HEK293 (cell line): ENCODE measurements around the gene ADK.

ENCODE experiments used
- CTCF ChIA-PET: fragments of 350-600 bp; formaldehyde crosslinking; extraction: SDS; loops from one replicate; lab custom pipeline; 2021; ENCODE audit warnings: antibody characterized with exemption; lab: Yijun Ruan, JAX
- POLR2A ChIA-PET: fragments of 300-600 bp; formaldehyde crosslinking; extraction: SDS; loops from one replicate; lab custom pipeline; 2020; ENCODE audit warnings: antibody characterized with exemption, inconsistent platforms; lab: Yijun Ruan, JAX
- H3K27ac ChIP-seq: fragments of 200-500 bp; sonication (Bioruptor generic); 2 replicates; pipeline ENCODE4 v1.5.1; 2014; ENCODE audit warnings: low read depth, low read length, control low read depth, inconsistent platforms; ENCODE audit errors: extremely low read depth
- H3K36me3 ChIP-seq, 2 experiments: fragments of 200-500 bp in 1 of 2; sonication (Bioruptor generic) in 1 of 2; 1 replicate in 1 of 2; 2 replicates in 1 of 2; pipeline ENCODE4 v1.5.1; 2014 to 2017; ENCODE audit warnings: inconsistent platforms in 2 of 2, low read length in 2 of 2; ENCODE audit not compliant: control insufficient read depth in 2 of 2, insufficient read depth in 1 of 2
- H3K4me1 ChIP-seq: fragments of 200-500 bp; sonication (Bioruptor generic); 2 replicates; pipeline ENCODE4 v1.5.1; 2014; ENCODE audit warnings: mild to moderate bottlenecking, low read length, inconsistent platforms; ENCODE audit not compliant: control insufficient read depth, insufficient read depth
- H3K4me3 ChIP-seq: 2 replicates; pipeline ENCODE4 v1.5.1; 2011; ENCODE audit warnings: low read depth, mild to moderate bottlenecking, control low read depth, low read length, moderate library complexity
- H3K9me3 ChIP-seq: fragments of 200-500 bp; sonication (Bioruptor generic); 2 replicates; pipeline ENCODE4 v1.5.1; 2014; ENCODE audit warnings: low read depth, low read length, inconsistent platforms; ENCODE audit not compliant: control insufficient read depth, insufficient read depth
- AEBP2 ChIP-seq: fragments of 450-650 bp; formaldehyde crosslinking; IDR thresholded peaks from 2 replicates; pipeline ENCODE4 v1.5.1; 2016; ENCODE audit warnings: missing biosample characterization, missing genetic modification characterization, borderline replicate concordance
- GLIS1 ChIP-seq: fragments of 450-650 bp; formaldehyde crosslinking; IDR thresholded peaks from 2 replicates; pipeline ENCODE4 v1.5.1; 2016; ENCODE audit warnings: missing biosample characterization, missing genetic modification characterization
- PRDM10 ChIP-seq: fragments of 450-650 bp; formaldehyde crosslinking; IDR thresholded peaks from 2 replicates; pipeline ENCODE4 v1.5.1; 2016; ENCODE audit warnings: missing biosample characterization, missing genetic modification characterization
- ZBTB26 ChIP-seq: fragments of 450-650 bp; formaldehyde crosslinking; optimal IDR thresholded peaks from 2 replicates; pipeline ENCODE3; 2016; ENCODE audit warnings: missing biosample characterization, mild to moderate bottlenecking, missing genetic modification characterization
- ZBTB8A ChIP-seq: fragments of 450-650 bp; formaldehyde crosslinking; IDR thresholded peaks from 2 replicates; pipeline ENCODE4 v1.5.1; 2016; ENCODE audit warnings: missing biosample characterization, missing genetic modification characterization
- ZFP3 ChIP-seq: fragments of 450-650 bp; formaldehyde crosslinking; IDR thresholded peaks from 2 replicates; pipeline ENCODE4 v1.5.1; 2016; ENCODE audit warnings: low read depth, missing biosample characterization, missing genetic modification characterization
- ZFP37 ChIP-seq: fragments of 450-650 bp; formaldehyde crosslinking; IDR thresholded peaks from 2 replicates; pipeline ENCODE4 v1.5.1; 2016; ENCODE audit warnings: missing biosample characterization, missing genetic modification characterization
- ZNF114 ChIP-seq: fragments of 450-650 bp; formaldehyde crosslinking; IDR thresholded peaks from 2 replicates; pipeline ENCODE4 v1.5.0; 2017; ENCODE audit warnings: missing biosample characterization, missing genetic modification characterization
- ZNF121 ChIP-seq: fragments of 450-650 bp; formaldehyde crosslinking; IDR thresholded peaks from 2 replicates; pipeline ENCODE4 v1.5.1; 2016; ENCODE audit warnings: missing biosample characterization, missing genetic modification characterization
- ZNF140 ChIP-seq: fragments of 450-650 bp; formaldehyde crosslinking; IDR thresholded peaks from 2 replicates; pipeline ENCODE4 v1.5.1; 2016; ENCODE audit warnings: missing biosample characterization, missing genetic modification characterization
- ZNF174 ChIP-seq: fragments of 450-650 bp; formaldehyde crosslinking; IDR thresholded peaks from 2 replicates; pipeline ENCODE4 v1.5.0; 2017; ENCODE audit warnings: missing biosample characterization, mild to moderate bottlenecking, missing genetic modification characterization
- ZNF184 ChIP-seq: fragments of 450-650 bp; IDR thresholded peaks from 2 replicates; pipeline ENCODE4 v1.5.1; 2018; ENCODE audit warnings: missing biosample characterization, mild to moderate bottlenecking, missing genetic modification characterization
- ZNF26 ChIP-seq: fragments of 450-650 bp; formaldehyde crosslinking; IDR thresholded peaks from 2 replicates; pipeline ENCODE4 v1.5.1; 2016; ENCODE audit warnings: missing biosample characterization, missing genetic modification characterization
- ZNF274 ChIP-seq, 2 experiments: fragments of 200-500 bp in 1 of 2; fragments of 450-650 bp in 1 of 2; sonication (Bioruptor generic) in 1 of 2; formaldehyde crosslinking in 1 of 2; IDR thresholded peaks; 2 replicates each; pipeline versions ENCODE4 v1.5.1 to v1.6.1; 2014 to 2016; ENCODE audit warnings: borderline replicate concordance in 1 of 2, inconsistent platforms in 1 of 2, low read length in 1 of 2, missing biosample characterization in 1 of 2, missing genetic modification characterization in 1 of 2
- ZNF350 ChIP-seq: fragments of 450-650 bp; formaldehyde crosslinking; IDR thresholded peaks from 2 replicates; pipeline ENCODE4 v1.5.0; 2017; ENCODE audit warnings: missing biosample characterization, mild to moderate bottlenecking, missing genetic modification characterization
- ZNF529 ChIP-seq: fragments of 450-650 bp; formaldehyde crosslinking; IDR thresholded peaks from 2 replicates; pipeline ENCODE4 v1.5.1; 2017; ENCODE audit warnings: missing genetic modification characterization, missing biosample characterization; ENCODE audit not compliant: insufficient replicate concordance
- ZNF530 ChIP-seq: fragments of 450-650 bp; formaldehyde crosslinking; IDR thresholded peaks from 2 replicates; pipeline ENCODE4 v1.5.1; 2016; ENCODE audit warnings: low read depth, missing biosample characterization, missing genetic modification characterization
- ZNF585B ChIP-seq: fragments of 450-650 bp; formaldehyde crosslinking; IDR thresholded peaks from 2 replicates; pipeline ENCODE4 v1.5.1; 2016; ENCODE audit warnings: missing biosample characterization, missing genetic modification characterization
- ZNF664 ChIP-seq: fragments of 450-650 bp; formaldehyde crosslinking; IDR thresholded peaks from 2 replicates; pipeline ENCODE4 v1.5.1; 2016; ENCODE audit warnings: missing biosample characterization, missing genetic modification characterization
- ZNF670 ChIP-seq: fragments of 450-650 bp; formaldehyde crosslinking; IDR thresholded peaks from 2 replicates; pipeline ENCODE4 v1.5.1; 2016; ENCODE audit warnings: missing biosample characterization, missing genetic modification characterization, low read depth
- ZSCAN30 ChIP-seq: fragments of 450-650 bp; IDR thresholded peaks from 2 replicates; pipeline ENCODE4 v1.5.1; 2018; ENCODE audit warnings: missing biosample characterization, mild to moderate bottlenecking, missing genetic modification characterization, moderate library complexity

ADK gene

GRCh38 chr10:74620626-74621025 is 469.6 kb downstream of the ADK start:
- H3K9me3 ChIP-seq, result no peaks in the 10 kb centered on the region
- no peak overlapping the region for H3K4me3 ChIP-seq
- POLR2A ChIA-PET, result interaction anchor here (0.6 kb wide), 1 partner anchor 205 kb away, joined by 3 read pairs; no protein-coding TSS in a partner anchor
- no peak overlapping the region for H3K27ac ChIP-seq
- CTCF ChIA-PET, result interaction anchor here (0.7 kb wide), 1 partner anchor 202 kb away, joined by 5 read pairs; no protein-coding TSS in a partner anchor
- H3K36me3 ChIP-seq, result no peaks in the 10 kb centered on the region
- no peak for TF ChIP-seq ZFP37 (tag by site-specific recombination)
- no peak for TF ChIP-seq ZNF350 (tag by site-specific recombination)
- no peak for TF ChIP-seq ZNF664 (tag by site-specific recombination)
- TF ChIP-seq ZBTB8A, result no peak
- H3K4me1 ChIP-seq, result no peaks in the 10 kb centered on the region

- H3K4me1 ChIP-seq, result no peaks in the 10 kb centered on the region
- TF ChIP-seq ZNF530 (tag by site-specific recombination), result no peak
- TF ChIP-seq ZNF184 (tag by site-specific recombination), result no peak
- TF ChIP-seq ZBTB26, result no peak
- no peak overlapping the region for H3K27ac ChIP-seq
- CTCF ChIA-PET, result no interaction called here
- POLR2A ChIA-PET, result no interaction called here
- no peaks in the 10 kb centered on the region for H3K36me3 ChIP-seq
- no peak overlapping the region for H3K4me3 ChIP-seq
- no peaks in the 10 kb centered on the region for H3K9me3 ChIP-seq
Measured at GRCh38 chr10:74623786-74624185, 472.8 kb downstream of the ADK start.

- ChIA-PET CTCF (no interaction called here), POLR2A (no interaction called here)
- TF ChIP-seq ZNF670 (no peak), PRDM10 (no peak), ZNF114 (tag by site-specific recombination) (no peak), ZSCAN30 (tag by site-specific recombination) (no peak)
- no peaks in the 10 kb centered on the region for H3K4me1 ChIP-seq
- no peaks in the 10 kb centered on the region for H3K36me3 ChIP-seq
- H3K4me3 ChIP-seq, result no peak overlapping the region
- no peak overlapping the region for H3K27ac ChIP-seq
- no peaks in the 10 kb centered on the region for H3K9me3 ChIP-seq
Measured at GRCh38 chr10:74624501-74624900, 473.5 kb downstream of the ADK start.

GRCh38 chr10:74628136-74628535 is 477.1 kb downstream of the ADK start:
- no peak overlapping the region for H3K4me3 ChIP-seq
- no peaks in the 10 kb centered on the region for H3K9me3 ChIP-seq
- ChIA-PET POLR2A (no interaction called here), CTCF (interaction anchor here (0.6 to 0.8 kb wide), 3 partner anchors 11 to 660 kb away, joined by 3 read pairs; no protein-coding TSS in a partner anchor)
- H3K36me3 ChIP-seq, result no peaks in the 10 kb centered on the region
- H3K27ac ChIP-seq, result no peak overlapping the region
- no peaks in the 10 kb centered on the region for H3K4me1 ChIP-seq
- TF ChIP-seq ZFP3 (tag by site-specific recombination), result no peak
- no peak for TF ChIP-seq AEBP2 (tag by site-specific recombination)
- no peak for TF ChIP-seq ZNF585B (tag by site-specific recombination)
- no peak for TF ChIP-seq ZNF121 (tag by site-specific recombination)
- no peak for TF ChIP-seq ZNF529 (tag by site-specific recombination)
- no peak for TF ChIP-seq ZNF174 (tag by site-specific recombination)
- TF ChIP-seq ZNF26 (tag by site-specific recombination), result no peak
- no peak for TF ChIP-seq GLIS1 (tag by site-specific recombination)
- TF ChIP-seq ZNF140 (tag by site-specific recombination), result no peak
- no peak for TF ChIP-seq ZSCAN30 (tag by site-specific recombination)
- no peak for TF ChIP-seq ZNF274 (IDR thresholded peaks at IDR 0.05; ENCODE audit: low read length)
- TF ChIP-seq ZNF274 (tag by site-specific recombination; IDR thresholded peaks at IDR 0.05; ENCODE audit: borderline replicate concordance), result no peak
